ENCODE measurements around the gene SULF2.

Gene SULF2

DNA sequence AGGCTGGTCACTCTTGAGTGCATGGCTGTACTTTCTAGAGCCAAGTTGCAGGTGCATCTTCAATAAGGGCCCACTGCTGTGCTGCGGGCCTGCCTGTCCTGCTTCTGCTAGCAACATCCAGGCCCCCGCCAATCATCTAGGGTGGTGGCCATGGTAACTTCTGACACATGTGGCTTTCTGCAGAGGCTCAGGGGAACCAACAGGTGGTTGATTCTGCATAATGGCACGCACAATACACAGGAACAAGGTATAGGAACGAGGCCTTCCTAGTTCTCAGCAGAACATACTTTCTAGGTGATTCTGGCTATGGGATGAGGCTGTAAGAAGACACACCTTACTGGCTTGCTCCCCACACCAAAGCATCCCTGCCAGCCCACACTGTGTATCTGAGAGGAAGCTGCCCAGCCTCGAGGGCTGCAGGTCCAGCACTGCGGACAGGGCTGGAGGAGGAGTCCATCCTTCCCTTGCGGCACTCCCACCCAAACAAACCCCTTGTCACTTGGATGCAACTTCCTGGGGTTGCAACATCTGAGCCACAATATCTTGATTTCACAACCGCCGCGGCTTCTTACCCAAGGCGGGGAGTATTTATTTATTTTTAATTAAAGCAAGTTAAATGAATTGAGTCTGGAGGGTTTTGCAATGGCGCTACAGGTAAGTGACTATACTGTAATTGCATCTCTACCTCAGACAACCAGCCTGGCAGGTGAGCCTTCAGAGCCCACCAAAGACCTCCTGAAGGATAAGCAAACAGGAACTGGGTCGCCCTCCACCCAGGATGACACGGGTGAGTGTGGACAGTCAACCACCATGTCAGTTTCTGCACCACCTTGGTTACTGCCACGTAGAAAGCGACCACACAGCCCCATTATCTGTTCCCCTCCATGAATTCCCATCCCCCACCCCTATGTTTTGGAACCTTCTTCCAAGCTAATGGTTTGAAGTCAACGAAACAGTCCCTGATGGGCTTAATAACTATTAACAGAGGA, 49.6 kb downstream of the SULF2 start:
- DNase-seq, result no peak

DNA sequence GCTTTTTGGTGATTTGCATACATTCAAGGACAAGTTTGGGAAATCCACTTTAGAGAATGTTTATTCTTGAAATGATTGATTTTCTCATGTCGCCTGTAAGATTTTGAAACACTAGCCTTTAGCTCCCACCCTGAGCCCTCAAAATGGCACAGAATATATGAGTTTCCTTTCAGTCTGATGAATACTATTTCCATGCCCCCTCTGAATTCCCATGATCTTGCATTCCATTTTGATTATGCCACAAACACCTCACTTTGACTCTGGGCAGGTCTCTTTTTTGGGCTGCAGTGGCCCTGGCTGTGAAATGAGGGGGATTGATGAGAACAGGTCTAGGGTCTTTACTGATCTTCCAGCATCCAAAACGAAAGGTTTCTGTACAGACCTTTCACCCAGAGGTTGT, 50.4 kb downstream of the SULF2 start:
- DNase-seq, result no peak

DNA sequence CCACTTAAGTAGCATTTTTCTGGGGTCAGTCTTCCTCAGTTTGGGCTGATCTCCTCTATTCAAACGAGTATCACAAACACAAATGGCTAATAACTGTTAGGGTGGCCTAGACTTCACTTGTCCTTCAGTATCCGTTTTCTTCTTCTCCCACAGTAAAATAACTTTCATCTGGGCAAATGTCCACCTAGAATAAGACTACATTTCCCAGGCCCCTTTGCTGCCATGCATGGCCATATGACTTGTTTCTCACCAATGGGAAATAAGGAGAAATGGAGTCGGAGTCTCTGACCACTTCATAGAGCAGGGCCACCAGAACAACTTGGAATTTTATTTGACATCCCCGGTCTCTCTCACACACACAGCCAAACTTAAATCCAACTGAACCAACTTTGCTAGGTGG, 51.4 kb downstream of the SULF2 start:
- DNase-seq, result no peak

DNA sequence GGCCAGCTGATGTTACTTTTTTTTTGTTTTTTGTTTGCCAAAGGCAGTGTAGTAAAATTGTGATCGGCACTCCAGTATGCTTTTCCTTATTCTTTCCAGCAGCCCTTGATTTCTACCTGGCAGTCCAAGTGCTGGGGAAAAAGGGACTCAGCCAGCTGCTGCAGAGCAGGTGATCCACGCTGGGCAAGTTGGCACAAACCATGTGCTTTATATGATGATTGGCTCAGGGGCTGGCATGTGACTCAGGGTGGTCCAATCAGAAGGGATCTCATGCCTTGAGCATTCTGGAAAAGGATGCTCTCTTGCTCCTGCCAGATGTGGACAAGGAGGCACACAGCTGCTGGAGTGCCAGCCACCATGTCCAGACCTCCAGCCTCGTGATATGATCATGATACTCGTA, 54.5 kb downstream of the SULF2 start:
- DNase-seq, result no peak

DNA sequence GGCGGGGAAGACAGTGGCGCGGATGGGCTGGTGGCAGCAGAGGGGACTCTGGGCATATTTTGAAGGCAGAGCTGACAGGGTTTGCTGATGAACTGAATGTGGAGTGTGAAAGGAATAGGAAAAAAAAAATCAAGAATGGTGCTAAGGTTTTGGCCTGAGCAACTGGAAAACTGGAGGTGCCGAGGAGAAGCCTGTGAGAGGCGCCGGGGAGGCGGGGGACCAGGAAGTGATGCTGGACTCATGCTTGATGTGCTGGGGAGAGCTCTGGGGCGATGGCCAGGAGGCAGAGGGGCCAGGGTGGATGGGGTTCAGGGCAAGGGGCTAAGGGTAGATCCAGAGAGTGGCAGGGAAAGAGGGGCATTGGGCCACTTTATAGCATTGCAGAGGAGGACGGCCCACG, 55.8 kb downstream of the SULF2 start:
- DNase-seq, result no peak

DNA sequence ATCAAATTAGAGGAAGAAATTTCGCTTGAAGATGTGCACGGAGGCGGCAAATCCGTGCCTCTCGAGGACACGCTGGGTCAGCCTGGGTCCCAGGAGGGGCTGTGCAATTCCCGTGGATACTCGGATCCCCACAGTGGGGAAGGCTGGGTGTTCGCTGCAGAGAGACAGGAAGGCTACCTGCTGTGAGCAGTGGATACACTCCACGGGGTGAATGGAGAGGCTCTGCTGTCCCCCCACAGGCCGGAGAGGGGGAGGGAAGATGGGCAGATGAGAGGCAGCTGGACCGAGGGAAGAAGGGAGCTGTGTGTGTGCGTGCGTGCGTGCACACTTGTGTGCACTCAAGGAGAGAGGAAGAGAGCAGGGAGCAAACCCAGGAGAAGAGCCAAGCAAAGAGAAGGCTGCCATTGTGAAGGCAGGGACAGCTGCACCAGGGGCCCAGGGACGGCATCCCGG, 57.3 kb downstream of the SULF2 start:
- DNase-seq, result no peak

DNA sequence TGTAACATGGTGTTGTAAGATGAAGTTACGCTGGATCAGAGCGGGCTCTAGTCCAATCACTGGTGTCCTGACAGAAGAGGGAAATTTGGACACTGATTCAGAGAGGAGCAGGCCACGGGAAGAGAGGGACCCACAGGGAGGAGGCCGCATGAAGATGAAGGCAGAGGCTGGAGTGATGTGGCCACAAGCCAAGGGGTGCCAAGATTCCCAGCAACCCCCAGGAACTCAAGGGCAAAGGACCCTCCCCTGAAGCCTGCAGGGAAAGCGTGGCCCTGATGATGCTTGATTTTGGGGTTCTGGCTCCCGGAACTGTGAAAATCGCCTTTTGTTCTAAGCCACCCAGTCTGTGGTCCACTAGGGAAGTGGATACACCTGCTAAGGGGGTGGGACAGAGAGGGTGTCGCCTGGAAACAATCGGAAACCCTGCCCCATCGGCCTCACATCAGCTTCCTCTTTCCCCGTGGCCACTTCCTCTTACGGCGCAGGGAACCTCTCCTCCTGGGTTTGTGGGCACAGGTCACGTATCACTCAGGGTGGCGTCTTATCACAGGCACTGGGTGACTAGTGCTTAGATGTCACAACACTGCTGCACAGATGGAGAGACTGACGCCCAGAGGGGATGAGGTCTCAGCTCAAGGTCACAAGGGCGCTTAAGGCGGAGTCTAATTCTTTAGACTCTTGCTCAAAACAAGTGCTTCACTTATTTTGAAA, 58.0 kb downstream of the SULF2 start:
- DNase-seq, result peak; percentile 58

DNA sequence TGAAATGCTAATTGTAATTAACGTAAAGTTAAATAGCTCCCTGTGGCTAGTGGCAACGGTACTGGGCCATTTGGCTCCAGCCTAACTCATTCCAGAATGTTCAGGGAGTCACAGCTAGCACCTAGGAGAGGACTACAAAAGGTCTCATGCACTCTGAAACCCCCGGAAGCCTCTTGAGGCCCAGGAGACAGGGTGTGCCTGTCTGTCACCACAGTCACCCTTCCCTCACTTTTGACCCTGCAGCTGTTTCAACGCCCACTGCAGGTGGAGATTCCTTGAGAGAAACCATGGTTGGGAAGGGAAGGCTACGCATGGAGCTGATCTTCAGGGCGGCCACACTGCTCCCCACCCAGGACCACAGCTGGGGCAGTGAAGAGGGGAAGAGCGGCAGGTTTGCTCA, 58.6 kb downstream of the SULF2 start:
- no peak for DNase-seq

DNA sequence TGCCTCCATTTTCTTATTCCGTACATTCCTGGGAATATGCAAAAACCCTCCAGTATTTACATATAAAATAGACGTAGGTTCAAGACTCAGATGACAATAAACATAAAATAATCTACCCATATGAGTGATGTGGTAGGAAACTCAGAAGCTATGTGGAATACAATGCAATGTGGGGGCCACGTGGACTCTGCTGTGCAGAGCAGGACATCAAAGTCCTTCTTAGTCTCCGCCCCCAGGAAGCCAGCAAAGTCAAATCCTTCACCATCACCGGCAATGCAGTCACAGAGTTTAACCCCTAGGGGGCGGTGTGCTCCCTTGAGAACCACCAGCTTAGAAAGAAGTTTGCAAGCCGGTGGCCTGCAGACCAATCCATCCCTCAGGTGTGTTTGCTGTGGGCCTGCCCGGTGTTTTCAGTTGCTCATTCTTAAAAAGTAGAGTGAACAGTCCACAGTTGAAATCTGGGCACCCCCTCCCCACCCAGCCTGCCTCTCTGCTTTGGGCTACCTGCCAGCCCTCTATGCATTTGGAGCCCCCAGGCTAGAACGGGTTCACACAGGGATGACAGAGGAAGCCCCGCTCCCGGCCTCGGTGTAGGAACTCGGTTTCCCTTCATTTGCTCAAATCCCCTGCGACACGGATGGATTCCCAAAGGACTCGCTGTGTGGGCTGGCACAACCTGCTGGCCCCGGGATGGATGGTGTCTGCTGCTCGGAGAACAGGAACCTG, 59.9 kb downstream of the SULF2 start:
- peak; percentile 50 for DNase-seq

DNA sequence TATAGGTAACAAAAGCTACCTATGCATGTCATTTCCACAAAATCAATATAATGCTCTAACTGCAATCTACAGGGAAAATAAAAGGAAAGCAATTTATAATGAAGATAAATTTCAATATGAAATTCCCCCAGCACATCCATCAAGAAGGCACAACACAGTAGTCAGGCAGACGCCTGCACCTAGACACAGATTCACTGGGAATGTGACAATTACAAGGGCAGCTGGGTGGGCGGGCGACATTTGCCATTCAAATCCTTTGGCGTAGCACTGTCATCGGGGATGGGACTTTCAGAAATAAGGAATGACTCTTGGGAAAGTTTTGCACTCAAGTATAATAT, 60.4 kb downstream of the SULF2 start:
- DNase-seq, result no peak

DNA sequence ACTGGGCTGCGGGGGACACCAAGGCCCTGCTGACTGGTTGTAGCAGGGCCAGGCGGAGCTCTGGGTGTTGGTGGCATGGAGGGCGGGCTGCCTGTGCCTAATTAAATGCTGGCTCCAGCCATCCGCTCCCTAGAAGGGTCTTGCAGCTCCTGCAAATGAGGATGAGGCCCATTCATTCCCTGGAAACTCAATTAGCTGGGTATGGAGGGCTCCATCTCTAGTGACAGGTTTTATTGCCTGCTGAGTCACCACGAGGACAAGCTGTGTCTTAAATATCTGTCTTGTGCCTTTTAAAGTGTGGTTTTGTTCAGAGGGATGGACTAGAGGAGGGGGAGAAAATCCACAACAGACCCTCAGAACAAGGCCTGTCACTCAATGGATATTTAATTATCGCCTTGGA, 60.9 kb downstream of the SULF2 start:
- DNase-seq, result no peak

DNA sequence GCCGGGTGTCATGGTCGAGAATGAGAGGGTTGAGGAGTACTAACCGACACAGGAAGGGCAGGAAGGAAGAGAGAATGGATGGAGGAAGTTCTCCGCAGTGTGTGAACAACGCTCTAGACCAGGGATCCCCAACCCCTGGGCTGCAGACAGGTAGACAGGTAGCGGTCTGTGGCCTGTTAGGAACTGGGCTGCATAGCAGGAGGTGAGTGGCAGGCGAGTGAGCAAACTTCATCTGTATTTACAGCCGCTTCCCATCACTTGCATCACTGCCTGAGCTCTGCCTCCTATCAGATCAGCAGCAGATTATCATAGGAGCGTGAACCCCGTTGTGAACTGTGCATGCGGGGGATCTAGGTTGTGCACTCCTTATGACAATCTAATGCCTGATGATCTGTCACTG, 62.0 kb downstream of the SULF2 start:
- DNase-seq, result no peak

DNA sequence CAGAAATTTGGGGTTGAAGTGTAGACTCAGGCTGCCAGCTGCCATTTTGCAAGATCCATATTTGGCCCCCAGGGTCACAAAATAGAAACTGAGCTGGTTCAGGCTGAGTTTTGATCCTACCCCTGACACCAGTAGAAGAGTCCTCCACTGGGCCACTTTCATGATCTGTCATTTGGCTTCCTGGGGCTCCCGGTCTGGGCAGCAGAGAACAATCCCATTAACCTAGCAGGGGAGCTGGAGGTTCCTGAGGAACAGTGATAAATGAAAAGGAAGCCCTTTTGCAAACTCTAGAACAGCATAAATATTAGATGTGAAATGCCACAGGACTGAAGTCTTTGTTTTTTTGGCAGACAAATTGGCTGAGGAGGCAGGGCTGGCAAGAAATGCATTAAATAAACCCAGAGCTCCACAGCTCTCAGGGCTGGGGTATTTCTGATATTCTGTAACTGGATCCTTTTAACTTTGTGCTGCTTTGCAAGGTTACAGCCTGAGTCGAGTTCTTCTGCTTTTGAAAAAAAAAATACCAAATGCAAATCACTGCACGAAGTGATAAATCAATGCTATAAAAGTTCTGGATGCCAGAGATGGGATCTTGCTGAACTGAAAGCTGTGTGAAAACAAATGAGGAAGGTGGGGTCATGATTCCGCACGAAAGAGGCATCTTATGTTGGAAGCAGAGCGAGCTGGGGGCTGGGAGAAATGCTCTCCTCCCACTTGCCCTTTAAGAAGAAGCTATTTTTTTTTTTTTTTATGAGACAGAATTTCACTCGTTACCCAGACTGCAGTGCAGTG, 64.4 kb downstream of the SULF2 start:
- DNase-seq, result no peak

DNA sequence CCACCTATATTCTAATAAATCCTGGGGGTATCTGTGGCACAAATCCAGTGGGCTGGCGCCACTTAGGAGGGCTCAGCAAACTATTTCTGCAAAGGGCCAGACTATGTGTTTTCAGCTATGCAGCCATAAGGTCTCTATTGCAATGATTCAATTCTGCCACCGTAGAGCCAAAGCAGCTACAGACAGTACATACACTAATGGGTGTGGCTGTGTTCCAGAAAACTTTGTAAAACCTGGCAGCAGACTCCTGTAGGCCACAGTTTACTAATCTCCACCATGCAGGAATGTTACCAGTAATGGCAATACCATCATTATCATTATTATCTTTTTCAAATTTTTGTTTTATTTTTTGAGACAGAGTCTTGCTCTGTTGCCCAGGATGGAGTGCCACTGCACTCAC, 65.7 kb downstream of the SULF2 start:
- no peak for DNase-seq

DNA sequence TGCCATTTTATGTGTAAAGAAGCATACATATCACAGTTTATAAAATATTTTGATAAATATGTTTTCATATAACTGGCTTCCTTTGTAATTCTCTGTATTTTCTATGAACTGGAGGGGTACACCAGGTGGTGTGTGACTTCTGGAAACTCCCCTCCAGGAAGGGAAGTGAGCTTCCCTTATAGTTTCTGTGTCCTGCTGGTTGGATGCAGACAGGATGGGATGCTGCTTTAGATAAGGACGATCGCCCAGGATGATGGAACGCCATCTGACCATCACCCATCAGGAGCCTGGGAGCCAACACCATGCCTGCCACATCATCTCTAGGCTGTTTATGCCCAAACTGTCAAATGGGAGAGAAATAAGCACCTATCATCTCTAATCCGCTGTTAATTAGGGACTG, 66.1 kb downstream of the SULF2 start:
- no peak for DNase-seq

DNA sequence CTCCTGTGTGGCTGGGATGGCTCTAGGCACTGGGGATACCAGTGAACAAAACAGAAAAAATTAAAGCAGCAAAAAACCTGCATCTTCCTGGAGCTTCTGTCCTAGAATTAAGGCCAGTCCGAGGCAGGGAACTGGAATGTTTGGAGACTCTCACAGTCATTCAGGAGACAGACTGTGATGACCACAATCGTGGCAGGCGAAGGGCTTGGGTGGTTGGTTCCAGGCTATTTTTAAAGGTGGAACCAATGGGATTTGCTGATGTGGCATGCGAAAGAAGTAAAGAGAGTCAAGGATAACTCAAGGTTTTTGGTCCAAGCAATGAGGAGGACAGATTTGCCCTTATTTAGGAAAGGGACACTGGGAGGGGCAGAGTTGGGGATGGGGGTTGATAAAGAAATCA, 66.9 kb downstream of the SULF2 start:
- no peak for DNase-seq

DNA sequence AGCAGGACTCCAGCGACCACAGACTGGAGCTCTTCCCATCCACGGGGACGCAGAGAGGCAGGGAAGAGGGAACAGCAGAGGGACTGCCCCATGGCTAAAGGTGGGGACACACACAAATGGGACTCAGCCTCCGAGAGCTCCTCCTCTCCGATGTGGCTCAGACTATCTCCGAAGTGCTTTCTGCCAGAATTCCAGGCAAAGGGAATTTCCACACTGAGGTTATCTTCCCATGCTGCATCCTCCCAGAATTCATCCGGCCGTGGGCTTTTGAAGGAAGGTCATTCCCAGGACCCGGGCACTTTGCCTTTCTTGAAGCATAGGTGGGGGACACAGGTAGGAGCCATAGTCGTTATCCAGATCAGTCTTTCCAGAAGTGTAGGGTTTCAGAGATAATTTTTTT, 67.9 kb downstream of the SULF2 start:
- no peak for DNase-seq

DNA sequence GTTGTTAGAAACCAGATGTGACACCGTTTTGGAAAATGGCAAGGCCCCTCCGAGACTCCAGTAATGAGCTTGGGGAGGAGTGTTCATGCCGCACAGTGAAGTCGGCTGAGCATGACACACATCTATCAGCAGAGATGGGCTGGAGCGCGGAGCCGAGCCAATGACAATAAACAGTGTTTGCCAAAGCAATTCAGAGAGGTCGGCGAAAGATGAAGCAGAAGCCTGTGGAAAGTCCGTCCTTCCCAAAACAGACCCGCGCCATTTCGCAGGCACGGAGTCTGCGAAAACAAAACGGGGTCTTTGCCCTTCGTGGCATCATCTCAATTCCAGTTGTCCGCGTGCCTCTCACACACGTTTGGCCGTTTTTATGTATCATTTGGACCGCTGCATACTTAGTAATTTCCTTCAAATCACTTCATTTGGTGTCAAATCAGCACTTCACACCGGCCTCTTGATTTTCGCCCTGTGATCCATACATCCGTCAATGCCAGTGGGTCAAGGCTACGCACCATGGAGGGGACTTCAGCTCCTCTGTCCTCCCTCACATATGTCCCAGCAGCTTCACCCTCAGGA, 71.3 kb downstream of the SULF2 start:
- no peak for DNase-seq

DNA sequence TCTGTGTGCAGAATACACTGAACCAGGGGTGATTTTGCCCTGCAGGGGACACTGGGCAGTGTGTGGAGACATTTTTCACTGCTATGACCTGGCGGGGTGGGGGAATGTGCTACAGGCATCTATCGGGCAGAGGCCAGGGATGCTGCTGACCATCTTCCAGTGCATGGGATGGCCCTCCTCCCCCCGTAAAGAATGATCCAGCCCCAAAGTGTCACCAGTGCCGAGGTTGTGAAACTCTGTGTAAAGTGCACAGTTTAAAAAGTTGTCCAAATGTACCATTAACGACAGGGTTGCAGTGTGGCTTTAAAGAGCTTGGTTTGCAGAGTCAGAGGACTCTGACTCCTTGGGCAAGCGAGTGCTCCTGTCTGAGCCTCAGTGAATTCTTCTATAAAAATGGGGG, 72.1 kb downstream of the SULF2 start:
- no peak for DNase-seq

DNA sequence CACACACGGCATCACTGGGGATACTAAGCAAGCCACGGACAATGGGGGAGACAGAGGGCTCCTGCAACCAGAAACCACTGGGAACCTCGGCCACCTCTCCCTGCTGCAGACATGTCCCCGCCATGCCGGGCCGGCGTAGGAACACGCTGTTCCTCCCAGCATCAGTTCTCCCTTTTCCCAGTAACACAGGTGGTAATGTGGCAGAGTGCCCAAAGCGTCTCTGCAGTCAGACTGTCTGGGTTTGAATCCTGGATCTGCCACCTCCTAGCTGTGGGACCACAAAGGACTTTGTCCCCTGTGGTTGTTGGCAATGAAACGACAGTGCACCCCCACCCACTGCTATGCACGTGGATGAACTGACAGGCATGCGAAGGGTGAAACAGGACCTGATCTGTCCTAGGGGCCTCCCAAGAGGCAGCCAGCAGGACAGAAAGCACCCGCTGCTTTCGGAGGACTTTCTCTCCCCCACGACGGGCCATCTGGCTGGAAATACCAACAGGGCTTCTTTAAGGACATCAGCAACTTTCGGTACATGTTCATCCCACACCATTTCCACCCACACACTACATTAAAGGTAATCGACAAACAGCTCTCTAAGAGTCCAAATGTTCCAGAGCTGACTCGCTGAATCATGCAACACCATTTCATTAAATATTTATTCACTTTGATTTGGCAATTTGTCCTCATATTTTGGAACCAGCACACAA, 74.1 kb downstream of the SULF2 start:
- no peak for DNase-seq

DNA sequence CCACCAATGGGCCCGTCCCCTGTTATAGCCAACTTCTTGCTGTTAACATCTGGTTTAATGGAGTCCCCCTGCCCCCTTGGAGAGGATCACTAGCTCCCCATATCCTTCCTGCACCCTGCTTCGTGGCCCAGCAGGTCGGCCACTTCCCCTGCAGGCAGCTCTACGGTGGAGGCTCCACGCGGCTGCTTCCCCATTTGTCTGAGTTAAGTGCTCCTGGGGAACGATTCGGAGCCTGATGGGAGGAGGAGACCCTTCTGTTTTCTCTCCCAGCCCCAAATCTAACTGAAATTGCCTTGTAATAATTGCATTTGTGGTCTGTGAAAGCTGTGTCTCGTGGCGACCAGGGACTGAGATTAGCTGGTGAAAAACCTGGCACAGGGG, 74.6 kb downstream of the SULF2 start:
- DNase-seq, result peak; percentile 78
